Brain pericyte (primary cell): ENCODE results near the gene FAM13C.
"Not testable (repeated sequence)": the region's sequence is repeated elsewhere in the genome, so short reads cannot be mapped to it uniquely, and the experiment has no call there.

Source experiments
- DNase-seq: peaks from one replicate; pipeline ENCODE4 v3.0.0-alpha.2; 2012; ENCODE audit warnings: low read depth, low spot score

Gene FAM13C

GRCh38 chr10:59234816-59235429, 127.4 kb downstream of the FAM13C start:
- no peak for DNase-seq

DNA sequence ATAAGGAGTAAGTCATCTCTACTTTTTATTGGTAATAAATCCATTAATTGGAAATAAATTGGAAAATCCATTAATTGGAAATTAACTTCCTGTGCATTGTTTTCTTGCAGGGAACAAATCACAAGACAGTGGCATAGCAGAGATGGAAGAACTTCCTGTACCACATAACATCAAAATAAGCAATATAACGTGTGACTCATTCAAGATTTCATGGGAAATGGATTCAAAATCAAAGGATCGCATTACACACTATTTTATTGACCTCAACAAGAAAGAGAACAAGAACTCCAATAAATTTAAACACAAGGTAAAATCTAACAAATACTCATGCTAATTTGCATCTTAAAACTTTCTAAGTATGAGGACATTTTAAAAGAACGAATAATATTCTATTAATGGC, 128.2 kb downstream of the FAM13C start:
- DNase-seq = no peak

DNA sequence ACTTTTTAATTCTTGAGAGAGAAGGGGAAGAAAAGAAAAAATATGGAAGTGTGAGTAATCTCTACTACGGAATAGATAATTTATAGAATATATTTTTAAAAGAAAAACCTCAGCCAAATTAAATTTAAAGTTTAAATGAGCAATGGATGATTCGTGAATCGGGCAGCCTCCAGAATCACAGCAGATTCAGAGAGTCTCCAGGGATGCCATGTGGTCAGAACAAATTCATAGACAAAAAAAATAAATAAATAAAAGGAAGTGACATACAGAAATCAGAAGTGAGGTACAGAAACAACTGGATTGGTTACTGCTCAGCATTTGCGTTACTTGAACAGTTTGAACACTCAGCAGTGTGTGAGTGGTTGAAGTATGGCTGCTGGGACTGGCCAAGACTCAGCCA, 132.9 kb downstream of the FAM13C start:
- DNase-seq = no peak

DNA sequence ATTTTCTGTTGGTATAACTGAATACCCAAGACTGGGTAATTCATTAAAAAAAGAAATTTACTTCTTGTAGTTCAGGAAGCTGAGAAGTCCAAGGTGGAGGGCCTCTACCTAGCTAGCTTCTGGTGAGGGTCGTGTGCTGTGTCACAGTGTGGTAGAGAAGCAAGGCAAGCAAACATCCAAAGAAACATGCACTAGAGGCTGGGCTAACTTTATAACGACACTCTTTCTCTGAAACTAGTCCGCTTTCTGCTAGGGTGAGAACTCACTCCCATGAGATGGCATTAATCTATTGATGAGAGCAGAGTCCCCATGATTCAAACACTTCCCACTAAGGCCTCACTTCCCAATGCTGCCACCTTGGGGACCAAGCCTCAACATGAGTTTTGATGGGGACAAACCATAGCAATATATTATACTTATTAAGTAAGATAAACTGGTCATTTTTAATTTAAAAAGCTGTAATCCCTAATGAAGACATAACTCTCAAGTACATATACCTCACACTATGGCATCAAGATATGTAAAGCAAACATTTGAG, 135.1 kb downstream of the FAM13C start:
- no peak for DNase-seq

DNA sequence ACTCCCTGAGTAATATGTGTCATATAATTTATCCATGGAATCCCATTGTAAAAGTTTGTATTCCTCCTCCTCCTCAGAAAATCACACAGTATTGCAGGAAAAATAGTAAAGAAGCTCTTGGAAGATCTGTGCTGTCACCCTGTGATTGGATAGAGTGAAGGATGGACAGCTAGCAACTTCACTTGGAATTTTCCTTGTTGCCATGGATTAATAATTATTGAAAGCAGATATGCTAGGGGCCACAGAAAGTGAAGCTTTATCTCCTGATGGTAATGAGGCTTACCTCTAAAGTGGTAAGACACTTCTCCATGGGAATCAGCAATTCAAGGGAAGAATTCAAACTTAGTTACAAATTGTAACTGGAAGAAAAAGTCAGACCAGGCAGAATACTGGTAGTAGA, 137.1 kb downstream of the FAM13C start:
- DNase-seq = no peak

DNA sequence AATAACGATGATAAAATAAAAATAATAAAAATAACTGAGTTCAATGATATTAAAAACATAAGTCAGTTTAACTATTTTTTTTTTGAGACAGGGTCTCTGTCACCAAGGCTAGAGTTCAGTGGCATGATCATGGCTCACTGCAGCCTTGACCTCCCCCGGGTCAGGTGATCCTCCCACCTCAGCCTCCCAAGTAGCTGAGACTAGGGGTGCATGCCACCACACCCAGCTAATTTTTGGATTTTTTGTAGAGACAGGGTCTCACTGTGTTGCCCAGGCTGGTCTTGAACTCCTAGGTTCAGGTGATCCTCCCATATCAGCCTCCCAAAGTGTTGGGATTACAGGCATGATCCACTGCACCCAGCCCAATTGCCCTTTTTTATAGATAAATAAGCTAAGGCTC, 138.8 kb downstream of the FAM13C start:
- not testable (repeated sequence) for DNase-seq

GRCh38 chr10:59222788-59223187, 139.6 kb downstream of the FAM13C start:
- DNase-seq = no peak

- DNase-seq = no peak
These were observed 146.0 kb downstream of the FAM13C start for GRCh38 chr10:59216178-59216869.

DNA sequence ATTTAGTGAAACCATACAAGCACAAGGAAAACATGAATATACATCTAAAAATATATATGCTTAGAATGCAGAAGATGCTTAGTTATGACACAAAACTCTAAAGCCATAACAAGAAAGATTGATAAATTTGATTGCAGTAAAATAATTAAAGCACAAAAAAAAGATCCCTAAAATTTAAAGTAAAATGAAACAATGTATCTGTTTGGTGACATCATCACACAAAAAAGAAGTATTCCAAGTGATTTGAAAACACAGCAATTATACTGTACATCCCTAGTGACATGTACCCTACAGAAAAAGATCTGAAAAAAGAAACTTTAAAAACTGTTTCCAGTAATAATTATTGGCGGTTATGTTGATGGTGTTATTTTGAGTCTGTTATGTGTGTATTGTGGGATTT, 148.2 kb downstream of the FAM13C start:
- DNase-seq = no peak

DNA sequence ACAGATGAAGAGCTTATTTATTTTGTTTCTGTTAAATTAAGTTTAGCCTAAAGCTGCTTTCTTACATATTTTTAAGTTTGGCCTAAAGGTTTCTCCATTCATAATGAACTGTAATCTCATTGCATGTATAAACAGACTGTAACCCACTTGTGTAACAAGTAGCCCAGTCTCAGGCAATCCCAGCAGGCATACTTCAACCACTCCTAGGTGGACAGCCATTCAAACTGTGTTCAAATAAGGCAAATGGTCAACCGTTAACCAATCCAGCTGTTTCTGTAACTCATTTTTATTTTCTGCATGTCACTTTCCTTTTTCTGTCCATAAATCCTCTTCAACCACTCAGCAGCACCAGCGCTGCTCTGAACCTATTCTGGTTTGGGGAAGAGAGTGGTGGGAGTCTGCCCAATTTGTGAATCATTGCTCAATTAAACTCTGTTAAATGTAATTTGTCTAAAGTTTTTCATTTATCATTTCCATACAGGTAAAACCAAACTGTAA, 150.0 kb downstream of the FAM13C start:
- DNase-seq = no peak

- DNase-seq = no peak
These were observed 156.1 kb downstream of the FAM13C start for GRCh38 chr10:59206204-59206720.
